ENCODE measurements around the gene DIPK1A.
A peak's percentile ranks its signal among the peaks of the same experiment; 100 is the strongest.

DIPK1A gene

GRCh38 chr1:92839442-92839841, 121.8 kb downstream of the DIPK1A start:
- no peak for DNase-seq (ENCODE audit: low read depth)

DNA sequence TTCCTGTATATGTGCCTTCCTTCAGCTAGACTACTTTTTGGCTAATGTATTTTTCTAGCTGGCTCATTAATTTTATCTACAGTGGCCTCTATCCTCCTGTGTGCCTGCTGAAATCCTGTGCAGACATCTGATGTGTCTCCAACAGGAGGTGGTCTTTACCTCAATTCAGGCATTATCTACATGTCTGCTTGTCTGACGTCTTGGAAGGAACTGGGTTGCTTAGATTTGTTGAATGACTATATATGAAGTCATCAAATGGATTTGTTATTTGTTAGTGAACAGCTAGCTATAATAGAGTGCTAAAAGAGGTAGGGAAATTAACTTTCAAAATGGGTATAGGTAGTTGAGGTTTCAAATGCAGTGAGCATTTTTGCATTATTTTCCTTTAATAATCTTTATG, 122.7 kb downstream of the DIPK1A start:
- no peak for DNase-seq (ENCODE audit: low read depth)

GRCh38 chr1:92837062-92837461, 124.2 kb downstream of the DIPK1A start:
- no peak for DNase-seq (ENCODE audit: low read depth)

DNA sequence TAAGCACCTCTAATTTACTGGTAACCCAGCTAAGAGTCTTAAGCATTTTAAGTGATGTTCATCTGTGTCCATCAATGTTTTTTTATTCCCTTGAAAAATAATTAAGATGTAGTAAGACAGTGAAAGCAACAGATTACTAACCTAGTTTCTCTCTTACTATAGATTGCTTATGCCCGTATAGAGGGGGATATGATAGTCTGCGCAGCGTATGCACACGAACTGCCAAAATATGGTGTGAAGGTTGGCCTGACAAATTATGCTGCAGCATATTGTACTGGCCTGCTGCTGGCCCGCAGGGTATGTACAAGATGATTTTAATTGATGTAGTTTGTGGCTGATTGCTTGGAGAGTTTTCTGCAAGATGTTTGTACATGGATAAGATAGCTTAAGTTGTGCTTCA, 126.6 kb downstream of the DIPK1A start:
- DNase-seq (ENCODE audit: low read depth), result no peak

DNA sequence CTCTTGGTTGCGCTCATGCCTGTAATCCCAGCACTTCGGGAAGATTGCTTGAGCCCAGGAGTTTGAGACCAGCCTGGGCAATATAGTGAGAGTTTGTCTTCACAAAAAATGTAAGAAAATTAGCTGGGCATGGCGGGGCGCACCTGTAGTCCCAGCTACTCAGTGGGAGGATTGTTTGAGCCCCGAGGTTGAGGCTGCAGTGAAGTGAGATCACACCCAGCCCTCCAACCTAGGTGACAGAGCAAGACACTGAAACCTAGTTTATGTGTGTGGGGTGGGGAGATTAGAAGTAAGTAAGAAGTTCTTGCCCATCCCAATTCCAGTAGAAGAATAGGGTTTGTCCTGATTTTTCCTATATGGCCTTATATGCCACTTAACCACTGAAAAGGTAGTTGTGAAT, 127.4 kb downstream of the DIPK1A start:
- DNase-seq (ENCODE audit: low read depth), result no peak

- DNase-seq (ENCODE audit: low read depth), result no peak
Measured at GRCh38 chr1:92832537-92833114, 128.6 kb downstream of the DIPK1A start.

DNA sequence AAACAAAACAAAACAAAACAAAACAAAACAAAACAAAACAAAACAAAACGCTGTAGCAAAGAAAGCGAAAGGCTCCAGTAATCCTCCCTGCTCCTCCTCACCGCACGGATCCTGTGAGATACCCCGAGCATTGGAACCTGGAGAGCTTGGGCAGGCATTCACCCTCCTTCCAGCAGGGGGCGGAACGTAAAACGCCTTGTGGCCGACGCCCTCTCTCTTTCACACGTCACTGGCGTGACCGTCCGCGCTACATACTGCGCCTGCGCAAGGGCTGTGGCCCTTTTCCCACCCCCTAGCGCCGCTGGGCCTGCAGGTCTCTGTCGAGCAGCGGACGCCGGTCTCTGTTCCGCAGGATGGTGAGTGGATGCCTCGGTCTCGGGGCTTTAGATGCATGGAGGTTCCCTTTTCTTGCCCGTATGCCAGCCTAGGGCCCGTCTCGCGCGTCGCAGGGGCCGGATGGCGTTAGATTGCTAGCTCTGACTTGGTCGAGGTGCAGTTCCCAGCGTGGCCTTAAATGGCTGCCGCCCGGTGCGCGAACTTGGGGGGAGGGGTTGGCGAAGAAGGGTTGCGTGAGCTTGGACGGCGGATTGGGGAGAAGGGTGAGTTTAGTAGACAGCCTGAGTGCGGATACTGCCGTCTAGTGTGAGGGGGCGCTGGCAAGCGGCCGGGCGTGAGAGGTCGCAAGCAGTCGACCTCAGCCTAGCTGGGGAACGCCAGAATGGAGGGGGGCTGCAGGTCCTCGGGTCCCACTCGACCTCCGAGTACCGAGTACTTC, 129.3 kb downstream of the DIPK1A start, which contains the start of gene RPL5:
TSS of gene RPL5 (plus strand) at position 279 of the 775 bp plus-strand sequence. CDS start at position 354, 75 bp downstream.
- peak; percentile 98 for DNase-seq (ENCODE audit: low read depth)

DNA sequence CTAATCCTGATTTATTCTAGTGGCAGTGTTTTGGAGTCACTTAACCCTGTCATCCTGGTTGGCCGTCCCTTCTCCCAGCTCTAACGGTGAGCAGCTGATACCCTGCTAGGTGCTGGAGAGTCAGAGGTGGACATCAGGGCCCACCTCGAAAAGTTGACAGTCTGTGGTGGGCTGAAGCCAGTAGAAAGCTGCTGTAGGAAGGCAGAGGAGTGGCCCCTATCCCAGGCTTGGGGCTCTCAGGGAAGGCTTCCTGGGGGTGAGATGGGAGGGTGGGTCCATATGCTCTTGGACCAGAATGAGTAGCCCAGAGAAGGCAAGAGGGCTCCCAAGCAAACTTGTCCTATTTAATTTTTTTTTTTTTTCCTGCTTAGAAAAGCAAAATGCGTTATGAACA, 129.9 kb downstream of the DIPK1A start:
- no peak for DNase-seq (ENCODE audit: low read depth)

DNA sequence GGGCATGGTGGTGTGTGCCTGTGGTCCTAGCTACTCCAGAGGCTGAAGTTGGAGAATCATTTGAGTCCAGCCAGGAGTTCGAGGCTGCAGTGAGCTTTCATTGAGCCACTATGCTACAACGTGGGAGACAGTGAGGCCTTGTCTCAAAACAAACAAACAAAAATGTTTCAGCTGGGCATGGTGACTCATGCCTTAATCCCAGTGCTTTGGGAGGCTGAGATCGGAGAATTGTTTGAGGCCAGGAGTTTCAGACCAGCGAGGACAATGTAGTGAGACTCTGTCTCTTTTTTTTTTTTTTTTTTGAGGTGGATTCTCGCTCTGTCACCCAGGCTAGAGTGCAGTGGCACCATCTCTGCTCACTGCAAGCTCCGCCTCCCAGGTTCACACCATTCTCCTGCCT, 134.5 kb downstream of the DIPK1A start:
- no peak for DNase-seq (ENCODE audit: low read depth)

DNA sequence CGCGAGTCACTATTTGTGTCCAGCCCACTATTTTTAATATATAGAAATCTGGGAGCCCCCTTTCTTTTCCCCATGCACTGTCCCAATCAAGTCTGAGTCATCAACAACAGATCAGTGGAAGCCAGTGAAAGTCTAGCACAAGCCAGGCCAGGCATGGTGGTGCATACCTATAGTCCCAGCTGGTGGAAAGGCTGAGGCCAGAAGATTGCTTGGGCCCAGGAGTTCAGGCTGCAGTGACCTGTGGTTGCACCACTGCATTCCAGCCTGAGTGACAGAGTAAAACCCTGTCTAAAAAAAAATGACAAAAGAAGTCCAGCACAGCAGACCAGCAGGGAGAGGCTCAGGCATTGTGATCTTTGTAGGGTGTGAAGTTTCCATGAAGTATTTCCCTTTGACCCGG, 138.4 kb downstream of the DIPK1A start:
- DNase-seq (ENCODE audit: low read depth), result no peak

- no peak for DNase-seq (ENCODE audit: low read depth)
Measured at GRCh38 chr1:92820551-92820950, 140.7 kb downstream of the DIPK1A start.

GRCh38 chr1:92820024-92820423, 141.2 kb downstream of the DIPK1A start:
- no peak for DNase-seq (ENCODE audit: low read depth)

DNA sequence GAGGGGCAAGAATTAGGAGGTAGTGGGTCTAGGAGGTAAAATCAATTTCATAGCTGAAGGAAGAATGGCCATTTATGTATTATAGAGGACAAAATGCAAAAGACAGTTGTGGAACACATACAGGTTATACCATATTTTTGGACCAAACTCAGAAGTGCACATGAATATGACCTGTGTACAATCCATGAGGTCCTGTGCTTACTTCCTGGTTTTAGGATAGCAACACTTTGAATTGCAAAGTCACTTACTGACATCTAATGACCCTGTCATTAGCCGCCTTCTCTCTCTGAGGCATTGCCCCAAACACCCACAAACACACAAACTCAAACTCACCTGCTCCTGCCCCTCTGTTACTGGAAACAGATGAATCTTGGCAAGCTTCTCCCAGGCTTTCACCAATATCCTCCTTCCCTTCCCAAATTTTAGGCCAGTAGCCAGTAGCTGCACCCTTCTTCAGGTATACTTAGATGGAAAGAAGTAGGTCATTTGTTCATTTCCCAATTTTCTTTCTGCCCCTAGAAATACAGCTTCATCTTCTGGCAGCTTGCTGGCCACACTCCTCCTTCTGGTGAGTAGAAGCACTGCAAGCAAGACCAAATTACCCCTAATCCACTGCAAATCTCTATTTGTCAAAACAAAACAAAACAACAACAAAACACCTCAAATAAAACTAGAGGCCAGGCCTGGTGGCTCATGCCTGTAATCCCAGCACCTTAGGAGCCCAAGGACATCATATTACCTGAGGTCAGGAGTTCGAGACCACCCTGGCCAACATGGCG, 143.1 kb downstream of the DIPK1A start:
- no peak for DNase-seq (ENCODE audit: low read depth)

- DNase-seq (ENCODE audit: low read depth), result no peak
Measured at GRCh38 chr1:92817137-92817697, 144.0 kb downstream of the DIPK1A start.

DNA sequence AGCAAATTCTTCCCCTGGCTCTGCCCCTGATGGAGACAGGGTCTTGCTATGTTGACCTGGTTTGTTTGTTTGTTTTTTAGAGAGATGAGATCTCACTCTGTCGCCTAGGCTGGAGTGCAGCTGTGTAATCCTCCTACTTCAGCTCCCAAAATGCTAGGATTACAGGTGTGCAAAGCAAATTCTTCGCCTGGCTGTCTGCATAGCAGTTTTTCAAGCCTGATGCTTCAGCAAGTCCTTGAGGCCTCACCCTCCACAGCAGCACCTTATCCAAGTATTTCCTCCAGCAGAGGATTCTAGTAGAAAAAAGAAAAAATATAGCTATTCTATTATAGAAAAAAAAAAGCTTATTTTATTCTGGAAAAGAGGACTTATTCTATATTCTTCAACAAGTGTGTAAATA, 144.5 kb downstream of the DIPK1A start:
- no peak for DNase-seq (ENCODE audit: low read depth)

DNA sequence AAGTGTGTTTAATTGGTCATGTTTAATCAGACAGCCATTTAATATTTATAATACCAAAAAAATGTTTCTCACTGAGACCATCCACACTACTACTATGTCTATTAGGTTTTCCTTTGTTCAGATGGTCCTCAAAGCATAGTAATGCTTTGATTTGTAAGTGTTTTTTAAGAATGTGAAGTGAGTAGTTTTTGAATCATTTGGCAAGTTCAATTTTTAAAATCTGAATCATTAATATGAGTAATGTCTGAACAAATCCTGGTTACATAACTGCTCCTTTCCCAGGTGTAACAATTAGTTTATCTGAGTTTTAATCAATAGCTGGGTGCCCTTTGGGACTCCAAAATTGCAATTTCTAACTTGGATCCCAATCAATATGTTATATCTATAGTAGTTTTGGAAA, 152.9 kb downstream of the DIPK1A start:
- no peak for DNase-seq (ENCODE audit: low read depth)

- no peak for DNase-seq (ENCODE audit: low read depth)
Measured at GRCh38 chr1:92805216-92805615, 156.0 kb downstream of the DIPK1A start.

- DNase-seq (ENCODE audit: low read depth), result peak; percentile 62
Measured at GRCh38 chr1:92804721-92805201, 156.5 kb downstream of the DIPK1A start.

DNA sequence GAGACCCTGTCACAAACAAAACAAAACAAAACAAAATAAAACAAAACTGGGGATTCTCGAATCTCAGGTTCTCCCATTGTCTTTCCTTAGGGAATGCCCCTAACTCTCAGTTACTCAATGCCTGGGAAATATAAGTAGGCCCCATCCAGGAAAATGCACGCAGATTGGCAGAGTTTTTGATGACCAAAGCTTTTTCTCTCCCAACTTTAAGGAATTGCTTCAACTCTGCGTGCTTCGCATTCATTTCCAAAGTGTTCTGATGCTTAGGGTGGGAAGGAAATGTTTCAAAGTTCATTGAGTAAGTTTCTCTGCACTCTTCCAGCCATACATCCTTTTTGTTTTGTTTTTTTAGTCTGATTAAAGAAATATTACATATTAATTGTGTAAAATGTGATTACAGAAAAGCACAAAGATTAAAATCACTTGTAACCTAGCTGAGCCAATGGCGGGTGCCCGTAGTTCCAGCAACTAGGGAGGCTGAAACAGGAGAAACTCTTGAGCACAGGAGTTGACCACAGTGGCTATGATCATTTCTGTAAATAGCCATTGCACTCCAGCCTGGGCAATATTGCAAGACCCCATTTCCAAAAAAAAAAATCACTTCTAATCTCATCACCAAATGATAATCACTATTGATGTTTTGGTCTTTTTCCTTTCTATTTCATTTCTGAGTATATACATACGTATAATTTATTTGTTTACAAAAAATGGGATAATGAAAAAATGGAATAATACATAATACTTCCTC, 157.9 kb downstream of the DIPK1A start:
- DNase-seq (ENCODE audit: low read depth), result no peak

- no peak for DNase-seq (ENCODE audit: low read depth)
Measured at GRCh38 chr1:92797961-92798360, 163.3 kb downstream of the DIPK1A start.

DNA sequence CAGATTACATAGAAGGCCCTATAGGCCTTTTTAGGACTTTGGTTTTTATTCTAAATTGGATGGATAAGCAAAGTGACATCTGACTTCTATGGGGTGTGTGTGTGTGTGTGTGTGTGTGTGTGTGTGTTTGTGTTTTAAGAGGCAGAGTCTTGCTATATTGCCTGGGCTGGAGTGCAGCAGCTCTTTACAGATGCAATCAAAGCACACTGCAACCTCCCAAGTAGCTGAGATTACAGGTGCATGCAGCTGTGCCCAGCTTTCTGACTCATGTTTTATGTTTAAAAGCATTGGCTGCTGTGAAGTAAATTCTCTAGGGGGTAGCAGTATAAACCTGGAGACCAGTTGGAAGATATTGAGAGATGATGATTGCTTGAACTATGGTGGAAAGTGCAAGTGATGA, 164.0 kb downstream of the DIPK1A start:
- DNase-seq (ENCODE audit: low read depth), result no peak

GRCh38 chr1:92795166-92795565, 166.1 kb downstream of the DIPK1A start:
- DNase-seq (ENCODE audit: low read depth), result no peak

Data from CMK (cell line).